HepG2 (cell line): Measurements from ENCODE around the gene GRB2. TPM values are rescaled to one million over a fixed set of nuclear protein-coding genes. Genes with fewer than 3 reads are reported as not detected.

ENCODE experiments used
- ATAC-seq: fragments of 200-7000 bp; cut with Tn5 transposase; 3 replicates; pipeline ENCODE4 v1.9.1; 2020; ENCODE audit warnings: mild to moderate bottlenecking, moderate library complexity
- BruUV-seq: library from RNA; stranded (reverse); fragments of 400-500 nt; replicated peaks from 2 replicates; lab custom pipeline; 2021; lab: Mats Ljungman, UMichigan
- CTCF ChIA-PET: fragments of 300-600 bp; formaldehyde crosslinking; extraction: SDS; loops from one replicate; lab custom pipeline; 2021; ENCODE audit warnings: low total read pairs, inconsistent platforms, low intra/inter-chr PET ratio; lab: Yijun Ruan, JAX
- POLR2A ChIA-PET: fragments of 350-600 bp; sonication (Branson Sonifier 250); formaldehyde crosslinking; loops from one replicate; lab custom pipeline; 2020; ENCODE audit warnings: antibody characterized with exemption, inconsistent platforms; lab: Yijun Ruan, JAX
- DNase-seq: peaks from one replicate; pipeline ENCODE4 v3.0.0-alpha.2; 2015; ENCODE audit warnings: low spot score
- FAIRE-seq: peaks from 3 replicates; lab custom pipeline; 2011; peaks lifted over from hg19 to GRCh38; lab: Jason Lieb, UNC
- H2AFZ ChIP-seq: one replicate; pipeline ENCODE4 v1.6.1; 2011; ENCODE audit warnings: low read length, inconsistent platforms
- H3K27ac ChIP-seq: fragments of 300-600 bp; 3 replicates; pipeline ENCODE4 v1.8.0; 2011; ENCODE audit warnings: mixed run types, mild to moderate bottlenecking, mixed read lengths, low read length, inconsistent platforms; ENCODE audit not compliant: insufficient read depth; ENCODE audit errors: extremely low read length
- H3K27me3 ChIP-seq, 2 experiments: fragments of 200-600 bp in 1 of 2; 2 replicates in 1 of 2; 3 replicates in 1 of 2; pipeline versions ENCODE4 v1.6.0 to v1.8.0; 2011; ENCODE audit warnings: low read length in 2 of 2, mild to moderate bottlenecking in 2 of 2, moderate library complexity in 2 of 2, inconsistent platforms in 1 of 2; ENCODE audit not compliant: insufficient read depth in 2 of 2, control insufficient read depth in 1 of 2
- H3K36me3 ChIP-seq, 2 experiments: fragments of 200-600 bp in 1 of 2; replicated peaks in 1 of 2; 2 replicates in 1 of 2; 3 replicates in 1 of 2; pipeline versions ENCODE4 v1.5.1 to v1.8.0; 2011; ENCODE audit warnings: low read length in 2 of 2, inconsistent platforms in 1 of 2; ENCODE audit not compliant: insufficient read depth in 2 of 2, control insufficient read depth in 1 of 2
- H3K4me1 ChIP-seq: 2 replicates; pipeline ENCODE4 v1.5.1; 2012; ENCODE audit warnings: low read length, inconsistent platforms; ENCODE audit not compliant: insufficient read depth
- H3K4me2 ChIP-seq: 2 replicates; pipeline ENCODE4 v1.6.0; 2011; ENCODE audit warnings: low read depth, low read length, inconsistent platforms
- H3K4me3 ChIP-seq, 3 experiments: fragments of 200-600 bp in 1 of 3; sonication (generic), shearing (Covaris generic) in 1 of 3; replicated peaks in 1 of 3; 2 replicates each; pipeline ENCODE4 v1.5.1; 2011 to 2016; ENCODE audit warnings: low read length in 3 of 3, inconsistent platforms in 2 of 3, low read depth in 2 of 3, mild to moderate bottlenecking in 2 of 3, control low read depth in 1 of 3, mixed read lengths in 1 of 3; ENCODE audit not compliant: insufficient read depth in 1 of 3
- H3K79me2 ChIP-seq: one replicate; pipeline ENCODE4 v1.6.1; 2011; ENCODE audit warnings: low read length, inconsistent platforms; ENCODE audit not compliant: insufficient read depth
- H3K9ac ChIP-seq: 2 replicates; pipeline ENCODE4 v1.6.0; 2011; ENCODE audit warnings: mild to moderate bottlenecking, low read depth, low read length, inconsistent platforms; ENCODE audit not compliant: insufficient read depth
- H3K9me3 ChIP-seq: 2 replicates; pipeline ENCODE4 v1.5.1; 2012; ENCODE audit warnings: mild to moderate bottlenecking, low read length
- H4K20me1 ChIP-seq: 2 replicates; pipeline ENCODE4 v1.6.0; 2011; ENCODE audit warnings: inconsistent platforms, mild to moderate bottlenecking, low read length, moderate library complexity; ENCODE audit not compliant: insufficient read depth
- ARID5B ChIP-seq: IDR thresholded peaks from 2 replicates; pipeline ENCODE4 v1.4.0; 2020; ENCODE audit warnings: mild to moderate bottlenecking, missing genetic modification reagents
- CEBPG ChIP-seq: IDR thresholded peaks from 2 replicates; pipeline ENCODE4 v1.6.1; 2016
- GPN1 ChIP-seq: sonication (generic); formaldehyde crosslinking; IDR thresholded peaks from 2 replicates; pipeline ENCODE4 v1.5.1; 2020; ENCODE audit warnings: missing genetic modification reagents, borderline replicate concordance
- JUN ChIP-seq: sonication (generic); formaldehyde crosslinking; IDR thresholded peaks from 2 replicates; pipeline ENCODE4 v1.4.0; 2020; ENCODE audit warnings: mild to moderate bottlenecking, missing genetic modification reagents
- KDM6A ChIP-seq: IDR thresholded peaks from 2 replicates; pipeline ENCODE4 v1.6.1; 2016; ENCODE audit warnings: low read depth
- MTA1 ChIP-seq: sonication (generic); formaldehyde crosslinking; IDR thresholded peaks from 2 replicates; pipeline ENCODE4 v1.4.0; 2020; ENCODE audit warnings: missing genetic modification reagents, mild to moderate bottlenecking, borderline replicate concordance
- MXD3 ChIP-seq: IDR thresholded peaks from 2 replicates; pipeline ENCODE4 v1.6.1; 2016; ENCODE audit warnings: mild to moderate bottlenecking, missing biosample characterization, missing genetic modification reagents
- NR2F1 ChIP-seq, 2 experiments: fragments of 450-650 bp in 1 of 2; formaldehyde crosslinking in 1 of 2; IDR thresholded peaks; 2 replicates each; pipeline versions ENCODE4 v1.5.0 to v1.6.1; 2016 to 2020; ENCODE audit warnings: mild to moderate bottlenecking in 1 of 2, missing compliant biosample characterization in 1 of 2, missing genetic modification reagents in 1 of 2, moderate library complexity in 1 of 2
- SIN3A ChIP-seq: IDR thresholded peaks from 2 replicates; pipeline ENCODE4 v1.6.1; 2011; ENCODE audit warnings: low read depth, mild to moderate bottlenecking, control low read depth, low read length, borderline replicate concordance
- ZMYM2 ChIP-seq: sonication (generic); formaldehyde crosslinking; IDR thresholded peaks from 2 replicates; pipeline ENCODE4 v1.8.0; 2022; ENCODE audit warnings: mild to moderate bottlenecking, missing genetic modification reagents
- ZNF484 ChIP-seq: sonication (generic); formaldehyde crosslinking; IDR thresholded peaks from 2 replicates; pipeline ENCODE4 v1.5.1; 2020; ENCODE audit warnings: mild to moderate bottlenecking, low read depth, missing genetic modification reagents, borderline replicate concordance
- ZNF784 ChIP-seq: sonication (generic); formaldehyde crosslinking; IDR thresholded peaks from 2 replicates; pipeline ENCODE4 v1.5.1; 2020; ENCODE audit warnings: missing genetic modification reagents, mild to moderate bottlenecking, borderline replicate concordance
- WGBS: methylation state at CpG from one replicate; pipeline ENCODE4 v1.1.6; 2017; ENCODE audit warnings: low lambda C conversion rate; 5-methylcytosine and 5-hydroxymethylcytosine counted together
- in situ Hi-C: cut with HindIII; loops from 2 replicates; pipeline ENCODE4 v1.10.0; 2017; ENCODE audit warnings: low pct_unique_long_range_greater_than_20kb; ENCODE audit not compliant: extremely low pct_ligation_motif_present
- intact Hi-C: fragments of 100-400 bp; cut with micrococcal nuclease; formaldehyde crosslinking; loops from one replicate; pipeline ENCODE4 v1.10.0; 2022; ENCODE audit not compliant: unreplicated experiment
- polyA plus RNA-seq, 8 experiments: library from polyadenylated mRNA; depleted of rRNA in 3 of 8; stranded (reverse) in 7 of 8; unstranded in 1 of 8; fragments of >200 nt; fragmentation: Illumina TruSeq in 4 of 8; extraction: Trizol in 4 of 8; gene quantifications; 2 replicates each; pipeline versions ENCODE4 v1.2.1 to v1.2.3, GENCODE V29; 2011 to 2016; ENCODE audit warnings: low read depth in 4 of 8, missing spikeins in 1 of 8, mixed read lengths in 1 of 8; ENCODE audit not compliant: insufficient read depth in 1 of 8
- total RNA-seq, 5 experiments: library from RNA; depleted of rRNA; stranded (reverse); fragments of >200 nt; fragmentation: Illumina TruSeq; extraction: Trizol; gene quantifications; 2 replicates each; pipeline ENCODE4 v1.2.3, GENCODE V29; 2016; ENCODE audit warnings: low read depth in 1 of 5

GRB2 gene
- total and polyA plus RNA-seq, 2 of the 13 experiments (the other 11 are each of a cell fraction or from before 2014, with no cell fraction given), result 84.6 to 92.3 TPM

- Histone ChIP-seq H3K9ac (no peak overlapping the region), H3K4me2 (no peak overlapping the region), H3K9me3 (no peaks in the 10 kb centered on the region), H3K27ac (no peak overlapping the region), H4K20me1 (no peaks in the 10 kb centered on the region), H3K4me3 (no peak overlapping the region), H3K79me2 (no peaks in the 10 kb centered on the region), H3K27me3 (no peaks in the 10 kb centered on the region), H2AFZ (no peak overlapping the region), H3K4me1 (peaks cover 86% of the 10 kb centered on the region), H3K36me3 (no peaks in the 10 kb centered on the region)
- intact Hi-C loops (no loop called here), in situ Hi-C loops (no loop called here)
- ChIA-PET CTCF (no interaction called here), POLR2A (no interaction called here)
- ATAC-seq (no peak), FAIRE-seq (no peak), DNase-seq (no peak)
- TF ChIP-seq CEBPG (CRISPR knock-in tag) (no peak), ZNF484 (CRISPR knock-in tag) (no peak), KDM6A (no peak), MTA1 (CRISPR knock-in tag) (no peak), JUN (CRISPR knock-in tag) (no peak), SIN3A (no peak)
- no TSS peak for BruUV-seq
- WGBS, result 73% methylated on average over 4 of the region's 4 CpGs
Measured at GRCh38 chr17:75450270-75450669, 44.8 kb upstream of the GRB2 start.

- H3K79me2 ChIP-seq, result no peaks in the 10 kb centered on the region
- no peaks in the 10 kb centered on the region for H3K36me3 ChIP-seq
- H3K27ac ChIP-seq, result no peak overlapping the region
- no peak overlapping the region for H3K9ac ChIP-seq
- ATAC-seq (peak; percentile 65), DNase-seq (peak; percentile 50), FAIRE-seq (no peak)
- 35% methylated on average over 17 of the region's 17 CpGs for WGBS
- intact Hi-C loops (no loop called here), in situ Hi-C loops (no loop called here)
- H3K4me2 ChIP-seq, result peak overlapping the region; percentile 18
- H3K27me3 ChIP-seq, result no peaks in the 10 kb centered on the region
- H2AFZ ChIP-seq, result no peak overlapping the region
- POLR2A ChIA-PET, result interaction anchor here (1.2 to 2.8 kb wide), 3 partner anchors 8 to 19 kb away, joined by 3 to 14 read pairs (median 13); partner anchors contain the start of gene TMEM94
- H3K4me1 ChIP-seq, result peaks cover 82% of the 10 kb centered on the region
- CTCF ChIA-PET, result no interaction called here
- H4K20me1 ChIP-seq, result no peaks in the 10 kb centered on the region
- no peak overlapping the region for H3K4me3 ChIP-seq
- H3K9me3 ChIP-seq, result no peaks in the 10 kb centered on the region
- no TSS peak for BruUV-seq
- TF ChIP-seq ZNF784 (CRISPR knock-in tag) (no peak), ARID5B (CRISPR knock-in tag) (peak; percentile 56), NR2F1 (CRISPR knock-in tag; IDR thresholded peaks at IDR 0.05) (peak; percentile 71 to 77), MXD3 (CRISPR knock-in tag) (peak; percentile 27; the same call in 1 of the 2 replicates), GPN1 (CRISPR knock-in tag) (no peak), ZMYM2 (CRISPR knock-in tag) (peak; percentile 76; the same call in 1 of the 2 replicates)
Measured at GRCh38 chr17:75447951-75448856, 42.7 kb upstream of the GRB2 start.
